ENCODE measurements around the gene ARMC9. TPM values are rescaled to one million over a fixed set of nuclear protein-coding genes. Genes with fewer than 3 reads are reported as not detected.

ARMC9 gene
- total and polyA plus RNA-seq, 2 donors from 2014 or later, result 7.3 to 18.2 TPM

- Histone ChIP-seq H3K9ac (ENCODE audit: low read length in 3 of 3) (no peak overlapping the region), H3K4me1 (ENCODE audit: control insufficient read depth in 2 of 3, insufficient read depth in 2 of 3, low read depth in 1 of 3, low read length in 3 of 3) (no peaks in the 10 kb centered on the region), H3K27ac (ENCODE audit: low read depth in 2 of 2, low read length in 2 of 2) (no peak overlapping the region), H3K9me3 (ENCODE audit: control insufficient read depth in 2 of 3, insufficient read depth in 1 of 3, low read length in 3 of 3) (no peaks in the 10 kb centered on the region), H3K36me3 (ENCODE audit: control insufficient read depth in 2 of 3, insufficient read depth in 3 of 3, low read length in 3 of 3) (peaks cover 0 to 7% (median 2%) of the 10 kb centered on the region in 3 donors), H3K27me3 (ENCODE audit: control insufficient read depth, insufficient read depth, low read length) (no peaks in the 10 kb centered on the region), H3K4me3 (ENCODE audit: low read length in 3 of 3) (no peak overlapping the region)
- intact Hi-C loops (cut with DNase I), result no loop called here
- DNase-seq (no peak), FAIRE-seq (no peak)
- no peak for TF ChIP-seq CTCF (IDR thresholded peaks at IDR 0.05; ENCODE audit: borderline replicate concordance, extremely low read depth, insufficient read depth)
Measured at GRCh38 chr2:231260442-231261208, 62.2 kb downstream of the ARMC9 start.

DNA sequence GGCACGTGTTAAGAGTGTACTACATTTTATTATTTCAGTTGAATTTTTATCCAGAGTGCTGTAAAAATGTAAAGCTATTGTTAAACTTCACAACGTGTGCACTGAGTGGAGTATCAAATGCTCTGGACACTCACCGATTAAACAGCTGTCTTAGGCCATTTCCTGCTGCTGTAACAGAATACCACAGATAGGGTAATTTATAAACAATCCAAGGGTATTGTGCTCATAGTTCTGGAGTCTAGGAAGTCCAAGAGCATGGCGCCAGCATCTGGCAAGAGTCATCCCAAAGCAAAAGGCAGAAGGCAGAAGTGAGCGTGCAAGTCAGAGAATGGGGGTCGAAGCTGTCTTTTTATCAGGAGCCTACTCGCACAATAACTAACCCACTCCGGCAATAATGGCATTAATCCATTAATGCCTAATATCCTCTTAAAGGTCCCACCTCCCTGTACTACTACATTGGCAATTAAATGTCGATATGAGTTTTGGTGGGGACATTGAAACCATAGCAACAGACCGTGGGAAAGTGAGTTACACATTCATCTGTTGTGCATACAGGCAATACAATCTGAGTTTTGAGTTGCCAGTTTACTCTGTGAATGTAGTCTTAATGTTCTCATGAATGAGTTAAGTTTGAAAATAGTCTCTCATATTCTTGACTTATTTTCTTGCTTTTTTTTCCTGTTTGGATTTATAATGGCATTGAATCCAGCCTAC lies 64.8 kb downstream of the ARMC9 start:
- H3K9me3 ChIP-seq (ENCODE audit: control insufficient read depth in 2 of 3, insufficient read depth in 1 of 3, low read length in 3 of 3), result no peaks in the 10 kb centered on the region
- intact Hi-C loops (cut with DNase I), result no loop called here
- H3K4me1 ChIP-seq (ENCODE audit: control insufficient read depth in 2 of 3, insufficient read depth in 2 of 3, low read depth in 1 of 3, low read length in 3 of 3), result no peaks in the 10 kb centered on the region
- TF ChIP-seq CTCF (IDR thresholded peaks at IDR 0.05; ENCODE audit: borderline replicate concordance, extremely low read depth, insufficient read depth), result no peak
- no peak for FAIRE-seq
- H3K27ac ChIP-seq (ENCODE audit: low read depth in 2 of 2, low read length in 2 of 2), result no peak overlapping the region
- peaks cover 0 to 7% (median 2%) of the 10 kb centered on the region in 3 donors for H3K36me3 ChIP-seq (ENCODE audit: control insufficient read depth in 2 of 3, insufficient read depth in 3 of 3, low read length in 3 of 3)
- H3K9ac ChIP-seq (ENCODE audit: low read length in 3 of 3), result no peak overlapping the region
- no peaks in the 10 kb centered on the region for H3K27me3 ChIP-seq (ENCODE audit: control insufficient read depth, insufficient read depth, low read length)
- DNase-seq, result no peak
- no peak overlapping the region for H3K4me3 ChIP-seq (ENCODE audit: low read length in 3 of 3)

GRCh38 chr2:231270221-231271114 lies 72.0 kb downstream of the ARMC9 start:
- Histone ChIP-seq H3K4me3 (ENCODE audit: low read length in 3 of 3) (no peak overlapping the region), H3K9ac (ENCODE audit: low read length in 3 of 3) (no peak overlapping the region), H3K9me3 (ENCODE audit: control insufficient read depth in 2 of 3, insufficient read depth in 1 of 3, low read length in 3 of 3) (no peaks in the 10 kb centered on the region), H3K27ac (ENCODE audit: low read depth in 2 of 2, low read length in 2 of 2) (no peak overlapping the region), H3K36me3 (ENCODE audit: control insufficient read depth in 2 of 3, insufficient read depth in 3 of 3, low read length in 3 of 3) (peaks cover 5 to 17% (median 16%) of the 10 kb centered on the region in 3 donors), H3K27me3 (ENCODE audit: control insufficient read depth, insufficient read depth, low read length) (no peaks in the 10 kb centered on the region), H3K4me1 (ENCODE audit: control insufficient read depth in 2 of 3, insufficient read depth in 2 of 3, low read depth in 1 of 3, low read length in 3 of 3) (no peaks in the 10 kb centered on the region)
- FAIRE-seq, result no peak
- DNase-seq, result no peak
- intact Hi-C loops (cut with DNase I), result no loop called here
- TF ChIP-seq CTCF (IDR thresholded peaks at IDR 0.05; ENCODE audit: borderline replicate concordance, extremely low read depth, insufficient read depth), result no peak
